Measurements from ENCODE around the gene LRRC8D. TPM values are rescaled to one million over a fixed set of nuclear protein-coding genes. Genes with fewer than 3 reads are reported as not detected.

The LRRC8D gene
- total RNA-seq, 4 donors from 2014 or later: 28.9 to 113 (median 58.8) TPM

GRCh38 chr1:89816366-89816765, 4.5 kb upstream of the LRRC8D start:
- Histone ChIP-seq H3K27ac (no peak overlapping the region), H3K9me3 (no peaks in the 10 kb centered on the region), H3K36me3 (no peaks in the 10 kb centered on the region), H3K4me3 (no peak overlapping the region), H3K4me1 (no peaks in the 10 kb centered on the region), H3K27me3 (no peaks in the 10 kb centered on the region)
- no peak for DNase-seq
- no peak for TF ChIP-seq CTCF (IDR thresholded peaks at IDR 0.05)
- TF ChIP-seq POLR2A (IDR thresholded peaks at IDR 0.05): no peak

GRCh38 chr1:89821322-89822108, 683 bp downstream of the LRRC8D start:
- Histone ChIP-seq H3K9me3 (no peaks in the 10 kb centered on the region), H3K4me3 (peak overlapping the region; percentile 80 to 98 (median 95)), H3K27ac (peak overlapping the region; percentile 80 to 96 (median 94)), H3K4me1 (peaks cover 0 to 11% (median 0%) of the 10 kb centered on the region in 4 donors), H3K27me3 (no peaks in the 10 kb centered on the region), H3K36me3 (no peaks in the 10 kb centered on the region)
- peak; percentile 77 to 88 (median 86) for DNase-seq
- TF ChIP-seq POLR2A (IDR thresholded peaks at IDR 0.05): no peak
- peak in 4 of 6 experiments; percentile 8 to 25 (median 14) for TF ChIP-seq CTCF (IDR thresholded peaks at IDR 0.05)

GRCh38 chr1:89822109-89822962, 1.5 kb downstream of the LRRC8D start:
- H3K27ac ChIP-seq: peak overlapping the region; percentile 80 to 96 (median 94)
- peak in 1 of 3 donors; percentile 29 for DNase-seq
- H3K4me1 ChIP-seq: peaks cover 0 to 11% (median 0%) of the 10 kb centered on the region in 4 donors
- H3K36me3 ChIP-seq: no peaks in the 10 kb centered on the region
- H3K27me3 ChIP-seq: no peaks in the 10 kb centered on the region
- no peaks in the 10 kb centered on the region for H3K9me3 ChIP-seq
- no peak for TF ChIP-seq CTCF (IDR thresholded peaks at IDR 0.05)
- TF ChIP-seq POLR2A (IDR thresholded peaks at IDR 0.05): no peak
- H3K4me3 ChIP-seq: peak overlapping the region; percentile 80 to 98 (median 95)

GRCh38 chr1:89822999-89823628, 2.3 kb downstream of the LRRC8D start:
- TF ChIP-seq CTCF (IDR thresholded peaks at IDR 0.05) (no peak), POLR2A (IDR thresholded peaks at IDR 0.05) (no peak)
- no peak overlapping the region for H3K27ac ChIP-seq
- H3K9me3 ChIP-seq: no peaks in the 10 kb centered on the region
- peaks cover 0 to 11% (median 0%) of the 10 kb centered on the region in 4 donors for H3K4me1 ChIP-seq
- no peak for DNase-seq
- no peaks in the 10 kb centered on the region for H3K27me3 ChIP-seq
- no peaks in the 10 kb centered on the region for H3K36me3 ChIP-seq
- H3K4me3 ChIP-seq: no peak overlapping the region

- no peaks in the 10 kb centered on the region for H3K36me3 ChIP-seq
- no peak overlapping the region for H3K4me3 ChIP-seq
- TF ChIP-seq POLR2A (IDR thresholded peaks at IDR 0.05) (no peak), CTCF (IDR thresholded peaks at IDR 0.05) (no peak)
- no peak for DNase-seq
- no peaks in the 10 kb centered on the region for H3K9me3 ChIP-seq
- H3K27ac ChIP-seq: no peak overlapping the region
- no peaks in the 10 kb centered on the region for H3K27me3 ChIP-seq
- H3K4me1 ChIP-seq: peaks cover 0 to 11% (median 0%) of the 10 kb centered on the region in 4 donors
Measured at GRCh38 chr1:89823679-89824292, 3.0 kb downstream of the LRRC8D start.
